Keratinocyte (primary cell): Measurements from ENCODE around the gene GOLGA6L10.
"Not testable (repeated sequence)": the region's sequence is repeated elsewhere in the genome, so short reads cannot be mapped to it uniquely, and the experiment has no call there.

ENCODE experiments used
- CTCF ChIP-seq, 3 experiments: IDR thresholded peaks in 1 of 3; conservative IDR thresholded peaks in 1 of 3; optimal IDR thresholded peaks in 1 of 3; 2 replicates in 2 of 3; 3 replicates in 1 of 3; pipeline versions ENCODE3 to v1.5.1; 2011; ENCODE audit warnings: low read length in 3 of 3, mild to moderate bottlenecking in 3 of 3, moderate library complexity in 2 of 3, control low read depth in 1 of 3, inconsistent platforms in 1 of 3; ENCODE audit not compliant: insufficient read depth in 2 of 3; ENCODE audit errors: extremely low read depth in 1 of 3
- EZH2 ChIP-seq: IDR thresholded peaks from one replicate; pipeline ENCODE4 v1.6.1; 2012; ENCODE audit warnings: inconsistent platforms, mild to moderate bottlenecking, low read length, moderate library complexity

GRCh38 chr15:82342632-82343374, 6.5 kb downstream of the GOLGA6L10 start:
- TF ChIP-seq CTCF (optimal IDR thresholded peaks at IDR 0.05 in 1 of 3, IDR thresholded peaks at IDR 0.05 in 1 of 3, conservative IDR thresholded peaks at IDR 0.05 in 1 of 3; ENCODE audit: extremely low read depth in 1 of 3, insufficient read depth in 2 of 3, low read length in 3 of 3), result peak in 1 of 3 experiments; percentile 28
- TF ChIP-seq EZH2, result not testable (repeated sequence)
